Dendritic cell treated with granulocyte-macrophage colony-stimulating factor and Interleukin-4, amounts not matched to agents 40 ng/mL and 50 ng/mL, for 4 days (primary cell): Measurements from ENCODE around the gene LCAT.

ENCODE experiments used
- H3K27ac Mint-ChIP-seq: one replicate; pipeline ENCODE4 v1.8.0; 2022; ENCODE audit warnings: mild to moderate bottlenecking, mixed read lengths
- H3K27me3 Mint-ChIP-seq: one replicate; pipeline ENCODE4 v1.8.0; 2022; ENCODE audit warnings: mild to moderate bottlenecking, mixed read lengths
- H3K36me3 Mint-ChIP-seq: one replicate; pipeline ENCODE4 v1.8.0; 2022; ENCODE audit warnings: low read depth, mixed read lengths
- H3K4me1 Mint-ChIP-seq: one replicate; pipeline ENCODE4 v1.8.0; 2022; ENCODE audit warnings: low read depth, mixed read lengths
- H3K4me3 Mint-ChIP-seq: one replicate; pipeline ENCODE4 v1.8.0; 2022; ENCODE audit warnings: mild to moderate bottlenecking, moderate library complexity, mixed read lengths
- H3K9me3 Mint-ChIP-seq: one replicate; pipeline ENCODE4 v1.8.0; 2022; ENCODE audit warnings: mixed read lengths
- intact Hi-C: fragments of 100-400 bp; cut with micrococcal nuclease; formaldehyde crosslinking; loops from one replicate; pipeline ENCODE4 v1.15.0; 2022

LCAT gene

DNA sequence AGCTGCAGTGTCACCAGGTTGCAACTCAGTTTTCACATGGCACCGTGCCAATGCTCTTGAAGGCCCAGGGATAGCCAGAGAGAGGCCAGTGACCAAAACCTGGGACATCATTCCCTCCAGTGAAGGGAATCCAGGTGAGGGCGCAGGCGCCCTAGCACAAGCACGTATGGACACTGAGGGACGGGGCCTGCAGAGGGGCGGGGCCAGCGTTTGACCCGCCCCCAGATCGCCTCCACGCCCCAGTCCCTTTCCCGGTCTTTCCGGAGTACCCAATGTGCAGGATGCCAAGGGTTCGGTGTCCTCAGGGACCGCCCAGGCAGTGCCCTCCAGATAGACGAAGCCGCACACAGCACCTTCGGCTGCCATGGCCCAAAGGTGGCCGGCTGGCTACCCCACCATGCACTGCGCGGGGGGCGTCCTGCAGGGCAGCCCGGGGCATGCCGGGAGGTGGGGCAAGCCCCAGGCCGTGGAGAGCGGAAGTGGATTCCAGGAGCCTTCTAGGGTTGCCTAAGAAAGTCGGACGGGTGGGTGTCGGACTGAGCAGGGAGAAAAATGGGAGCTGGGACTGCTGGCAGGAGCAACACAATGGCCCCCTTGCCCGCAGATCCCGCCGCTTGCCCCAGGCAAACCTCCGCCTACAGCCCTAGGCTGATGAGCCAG, 19.9 kb upstream of the LCAT start:
- H3K36me3 Mint-ChIP-seq, result peaks cover 46% of the 10 kb centered on the region
- no peak overlapping the region for H3K27ac Mint-ChIP-seq
- H3K4me3 Mint-ChIP-seq, result no peak overlapping the region

DNA sequence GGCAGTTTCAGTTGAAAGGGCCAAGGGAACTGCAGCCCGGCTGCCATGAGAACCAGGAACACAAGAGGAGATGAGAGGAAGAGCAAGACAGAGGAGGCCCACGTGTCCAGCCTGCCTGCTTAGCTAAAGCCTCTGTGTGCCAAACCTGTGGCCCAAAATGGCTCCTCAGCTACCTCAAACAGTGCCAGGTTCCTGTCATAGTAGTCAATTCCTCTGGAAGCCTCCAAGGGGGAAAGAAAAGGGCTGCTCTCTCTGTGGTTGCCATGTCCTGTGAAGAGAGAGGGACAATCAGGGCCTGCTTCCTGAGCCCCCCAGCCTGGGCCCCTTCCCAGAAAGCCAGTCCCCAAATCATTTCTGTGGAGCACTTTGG, 19.4 kb upstream of the LCAT start:
- no peaks in the 10 kb centered on the region for H3K27me3 Mint-ChIP-seq

More for the DNA sequence above, 19.9 kb upstream of the LCAT start:
- intact Hi-C loops, result no loop called here
- no peaks in the 10 kb centered on the region for H3K27me3 Mint-ChIP-seq
- H3K9me3 Mint-ChIP-seq, result no peaks in the 10 kb centered on the region
- peaks cover 17% of the 10 kb centered on the region for H3K4me1 Mint-ChIP-seq

DNA sequence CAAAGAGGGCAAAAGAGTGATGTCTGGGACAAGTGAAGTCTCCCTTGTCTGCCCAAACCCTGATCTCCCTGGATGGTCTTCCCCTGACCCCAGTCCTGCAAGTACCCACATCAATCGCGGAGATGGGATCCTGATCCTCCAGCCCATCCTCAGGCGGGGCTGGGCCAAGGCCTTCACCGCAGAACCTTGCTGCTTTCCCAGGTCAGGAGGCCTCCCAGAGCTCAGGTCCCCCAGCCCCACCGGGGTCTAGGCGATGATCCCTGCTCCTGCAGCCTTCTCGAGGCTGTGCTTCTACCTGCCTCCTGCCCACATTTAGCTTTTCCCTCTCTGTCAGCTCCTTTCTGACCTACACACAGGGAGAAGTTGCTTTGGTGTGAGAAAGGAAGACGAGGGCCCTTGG, 18.2 kb upstream of the LCAT start:
- Mint-ChIP-seq H3K9me3 (no peaks in the 10 kb centered on the region), H3K4me1 (peaks cover 8% of the 10 kb centered on the region), H3K36me3 (peaks cover 63% of the 10 kb centered on the region), H3K27me3 (no peaks in the 10 kb centered on the region), H3K27ac (no peak overlapping the region), H3K4me3 (no peak overlapping the region)
- intact Hi-C loops, result no loop called here

More for the DNA sequence above, 19.4 kb upstream of the LCAT start:
- Mint-ChIP-seq H3K4me3 (no peak overlapping the region), H3K4me1 (peaks cover 17% of the 10 kb centered on the region), H3K36me3 (peaks cover 52% of the 10 kb centered on the region), H3K27ac (no peak overlapping the region), H3K9me3 (no peaks in the 10 kb centered on the region)
- intact Hi-C loops, result no loop called here

- Mint-ChIP-seq H3K27ac (no peak overlapping the region), H3K4me1 (peaks cover 3% of the 10 kb centered on the region), H3K36me3 (peaks cover 64% of the 10 kb centered on the region), H3K27me3 (no peaks in the 10 kb centered on the region), H3K4me3 (no peak overlapping the region), H3K9me3 (no peaks in the 10 kb centered on the region)
- intact Hi-C loops, result no loop called here
These were observed 17.6 kb upstream of the LCAT start for GRCh38 chr16:67961551-67961957.

GRCh38 chr16:67959536-67960329, 15.8 kb upstream of the LCAT start:
- no peaks in the 10 kb centered on the region for H3K27me3 Mint-ChIP-seq
- intact Hi-C loops, result no loop called here
- H3K36me3 Mint-ChIP-seq, result peaks cover 75% of the 10 kb centered on the region

DNA sequence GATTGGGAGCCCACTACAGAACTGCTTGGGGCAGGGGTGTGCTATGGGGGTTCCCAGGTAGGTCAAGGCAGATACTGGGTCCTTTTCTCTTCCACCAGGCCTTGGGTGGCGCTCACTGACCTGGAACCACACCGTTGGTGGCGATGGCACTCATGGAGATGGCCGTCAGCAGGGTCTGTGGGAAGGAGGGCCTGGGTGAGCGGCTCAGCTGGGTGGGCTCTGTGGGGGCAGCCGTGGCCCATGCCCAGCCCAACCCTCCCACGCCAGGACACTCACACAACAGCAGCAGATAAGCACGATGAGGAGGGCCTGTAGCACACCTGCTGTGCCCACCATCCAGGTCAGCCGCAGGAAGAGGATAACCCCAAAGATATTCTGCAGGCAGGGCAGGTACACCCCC, 13.7 kb upstream of the LCAT start:
- intact Hi-C loops, result no loop called here

More at GRCh38 chr16:67959536-67960329, 15.8 kb upstream of the LCAT start:
- Mint-ChIP-seq H3K4me1 (no peaks in the 10 kb centered on the region), H3K9me3 (no peaks in the 10 kb centered on the region), H3K4me3 (no peak overlapping the region), H3K27ac (no peak overlapping the region)

DNA sequence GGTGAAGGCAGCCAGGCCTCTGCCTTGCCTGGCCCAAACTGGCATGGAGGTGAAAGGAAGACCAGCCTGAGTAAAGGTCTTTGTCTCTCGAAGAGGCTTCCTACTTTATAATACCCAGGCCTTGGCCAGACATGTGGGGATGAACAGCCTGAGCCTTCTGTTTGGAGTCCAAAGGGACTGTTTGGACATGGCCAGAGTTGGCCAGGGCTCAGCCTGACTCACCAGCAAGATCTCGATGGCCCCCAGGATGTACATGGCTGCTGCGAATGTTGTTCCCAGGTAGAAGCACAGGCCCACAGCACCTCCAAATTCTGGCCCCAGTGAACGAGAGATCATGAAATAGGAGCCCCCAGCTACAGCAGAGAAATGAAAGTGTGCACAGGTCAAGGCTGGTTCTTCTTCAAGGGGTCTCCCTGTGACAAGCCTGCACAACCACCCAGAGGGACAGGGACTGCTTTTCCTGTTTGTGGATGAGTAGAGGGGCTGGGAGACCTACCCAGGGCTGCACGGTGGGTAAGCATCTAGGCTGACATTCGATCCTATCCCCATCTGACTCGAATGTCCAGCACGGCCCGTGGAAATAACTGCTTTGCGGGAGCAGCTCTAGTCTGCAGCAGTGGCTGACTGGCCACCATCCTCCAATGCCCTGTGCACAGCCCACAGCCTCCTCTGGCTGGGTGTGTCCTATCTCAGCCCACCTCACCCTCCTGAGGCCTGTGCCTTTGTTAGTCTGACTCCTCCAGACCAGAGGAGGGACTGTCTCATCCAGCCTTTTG, 10.7 kb upstream of the LCAT start:
- no peaks in the 10 kb centered on the region for H3K4me1 Mint-ChIP-seq

More for the DNA sequence above, 13.7 kb upstream of the LCAT start:
- H3K27ac Mint-ChIP-seq, result no peak overlapping the region
- H3K9me3 Mint-ChIP-seq, result no peaks in the 10 kb centered on the region
- no peaks in the 10 kb centered on the region for H3K27me3 Mint-ChIP-seq
- H3K36me3 Mint-ChIP-seq, result peaks cover 79% of the 10 kb centered on the region
- no peaks in the 10 kb centered on the region for H3K4me1 Mint-ChIP-seq
- no peak overlapping the region for H3K4me3 Mint-ChIP-seq

DNA sequence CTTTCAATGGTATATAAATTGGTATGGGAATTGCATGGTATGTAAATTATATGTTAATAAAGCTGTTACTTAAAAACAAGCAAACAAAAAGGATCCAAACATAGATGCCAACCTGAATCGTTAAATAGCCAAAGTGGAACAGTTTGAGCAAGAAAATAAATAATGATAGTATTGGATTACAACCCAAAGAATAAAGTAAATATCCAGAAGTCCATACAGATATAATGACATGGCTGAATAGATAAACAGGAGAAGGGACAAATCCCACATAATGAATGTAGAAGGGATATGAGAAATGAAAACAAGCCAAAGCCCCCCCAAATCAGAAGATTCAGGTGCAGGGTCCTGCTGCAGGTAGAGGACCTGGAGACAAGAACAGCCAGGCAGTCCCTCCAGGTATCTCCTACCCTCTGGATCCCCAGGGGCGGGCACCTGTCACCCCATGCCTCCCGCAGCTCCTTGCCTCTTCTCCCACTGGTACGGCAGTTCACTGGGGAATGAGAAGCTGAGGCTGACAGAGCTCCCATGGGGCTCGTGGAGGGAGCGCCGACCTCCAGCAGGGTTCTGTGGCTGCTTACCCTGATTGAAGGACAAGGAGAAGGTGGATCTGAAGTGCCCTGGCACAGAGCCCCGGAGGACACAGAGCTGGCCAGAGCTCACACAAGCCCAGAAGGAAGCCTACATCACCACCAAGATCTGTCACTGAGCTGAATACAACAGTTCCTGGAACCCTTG, 9.9 kb upstream of the LCAT start:
- intact Hi-C loops, result no loop called here

More for the DNA sequence above, 10.7 kb upstream of the LCAT start:
- Mint-ChIP-seq H3K36me3 (peaks cover 78% of the 10 kb centered on the region), H3K9me3 (no peaks in the 10 kb centered on the region), H3K4me3 (no peak overlapping the region), H3K27me3 (no peaks in the 10 kb centered on the region), H3K27ac (no peak overlapping the region)
- intact Hi-C loops, result no loop called here

GRCh38 chr16:67951485-67951884, 7.6 kb upstream of the LCAT start:
- Mint-ChIP-seq H3K9me3 (no peaks in the 10 kb centered on the region), H3K27me3 (no peaks in the 10 kb centered on the region), H3K36me3 (peaks cover 84% of the 10 kb centered on the region), H3K4me3 (no peak overlapping the region), H3K4me1 (no peaks in the 10 kb centered on the region), H3K27ac (no peak overlapping the region)
- intact Hi-C loops, result no loop called here

More for the DNA sequence above, 9.9 kb upstream of the LCAT start:
- Mint-ChIP-seq H3K4me1 (no peaks in the 10 kb centered on the region), H3K27me3 (no peaks in the 10 kb centered on the region), H3K36me3 (peaks cover 78% of the 10 kb centered on the region), H3K4me3 (no peak overlapping the region), H3K27ac (no peak overlapping the region), H3K9me3 (no peaks in the 10 kb centered on the region)

GRCh38 chr16:67950335-67950843, 6.5 kb upstream of the LCAT start:
- no peaks in the 10 kb centered on the region for H3K9me3 Mint-ChIP-seq
- no peaks in the 10 kb centered on the region for H3K4me1 Mint-ChIP-seq
- H3K4me3 Mint-ChIP-seq, result no peak overlapping the region
- H3K27ac Mint-ChIP-seq, result no peak overlapping the region
- intact Hi-C loops, result no loop called here
- no peaks in the 10 kb centered on the region for H3K27me3 Mint-ChIP-seq
- H3K36me3 Mint-ChIP-seq, result peaks cover 91% of the 10 kb centered on the region

GRCh38 chr16:67949645-67950044, 5.7 kb upstream of the LCAT start:
- Mint-ChIP-seq H3K4me3 (no peak overlapping the region), H3K27me3 (no peaks in the 10 kb centered on the region), H3K4me1 (no peaks in the 10 kb centered on the region), H3K27ac (no peak overlapping the region), H3K36me3 (peaks cover 91% of the 10 kb centered on the region), H3K9me3 (no peaks in the 10 kb centered on the region)
- intact Hi-C loops, result no loop called here

DNA sequence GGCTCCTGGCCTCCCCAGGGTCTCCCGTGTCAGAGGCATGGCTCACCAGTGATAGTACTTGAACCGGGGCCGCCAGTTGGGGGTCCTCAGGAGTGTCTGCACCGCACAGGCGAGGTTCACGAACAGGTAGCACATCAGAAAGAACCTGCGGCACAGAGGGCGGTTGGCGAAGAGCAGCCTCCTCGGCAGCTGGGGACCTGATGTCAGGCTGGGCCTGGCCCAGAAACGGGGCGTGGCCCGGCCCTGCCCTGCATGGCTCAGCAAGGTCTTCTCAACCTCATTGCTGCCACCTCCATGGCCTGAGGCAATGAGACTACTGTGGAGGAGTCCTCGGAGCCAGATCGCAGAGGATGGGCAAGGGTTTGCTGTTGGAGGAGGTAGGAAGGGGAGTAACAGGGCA, 4.1 kb upstream of the LCAT start:
- no peaks in the 10 kb centered on the region for H3K9me3 Mint-ChIP-seq
- H3K27me3 Mint-ChIP-seq, result no peaks in the 10 kb centered on the region
- no peak overlapping the region for H3K4me3 Mint-ChIP-seq
- H3K4me1 Mint-ChIP-seq, result no peaks in the 10 kb centered on the region
- no peak overlapping the region for H3K27ac Mint-ChIP-seq
- peaks cover 95% of the 10 kb centered on the region for H3K36me3 Mint-ChIP-seq
- intact Hi-C loops, result no loop called here

- H3K36me3 Mint-ChIP-seq, result peaks cover 100% of the 10 kb centered on the region
- H3K27me3 Mint-ChIP-seq, result no peaks in the 10 kb centered on the region
- intact Hi-C loops, result no loop called here
- H3K27ac Mint-ChIP-seq, result no peak overlapping the region
- H3K4me1 Mint-ChIP-seq, result no peaks in the 10 kb centered on the region
- H3K9me3 Mint-ChIP-seq, result no peaks in the 10 kb centered on the region
- H3K4me3 Mint-ChIP-seq, result no peak overlapping the region
These were observed 3.1 kb upstream of the LCAT start for GRCh38 chr16:67946966-67947558.
